ENCODE data around the gene POLN. TPM values are rescaled to one million over a fixed set of nuclear protein-coding genes. Genes with fewer than 3 reads are reported as not detected.

Gene POLN
- total and polyA plus RNA-seq, 2 donors from 2014 or later: 1.3 to 3.8 TPM

- TF ChIP-seq, protein P1, sequence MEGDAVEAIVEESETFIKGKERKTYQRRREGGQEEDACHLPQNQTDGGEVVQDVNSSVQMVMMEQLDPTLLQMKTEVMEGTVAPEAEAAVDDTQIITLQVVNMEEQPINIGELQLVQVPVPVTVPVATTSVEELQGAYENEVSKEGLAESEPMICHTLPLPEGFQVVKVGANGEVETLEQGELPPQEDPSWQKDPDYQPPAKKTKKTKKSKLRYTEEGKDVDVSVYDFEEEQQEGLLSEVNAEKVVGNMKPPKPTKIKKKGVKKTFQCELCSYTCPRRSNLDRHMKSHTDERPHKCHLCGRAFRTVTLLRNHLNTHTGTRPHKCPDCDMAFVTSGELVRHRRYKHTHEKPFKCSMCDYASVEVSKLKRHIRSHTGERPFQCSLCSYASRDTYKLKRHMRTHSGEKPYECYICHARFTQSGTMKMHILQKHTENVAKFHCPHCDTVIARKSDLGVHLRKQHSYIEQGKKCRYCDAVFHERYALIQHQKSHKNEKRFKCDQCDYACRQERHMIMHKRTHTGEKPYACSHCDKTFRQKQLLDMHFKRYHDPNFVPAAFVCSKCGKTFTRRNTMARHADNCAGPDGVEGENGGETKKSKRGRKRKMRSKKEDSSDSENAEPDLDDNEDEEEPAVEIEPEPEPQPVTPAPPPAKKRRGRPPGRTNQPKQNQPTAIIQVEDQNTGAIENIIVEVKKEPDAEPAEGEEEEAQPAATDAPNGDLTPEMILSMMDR (IDR thresholded peaks at IDR 0.05; ENCODE audit: borderline replicate concordance, extremely low read depth, insufficient read depth): no peak
- H3K4me1 ChIP-seq (ENCODE audit: control insufficient read depth in 2 of 3, insufficient read depth in 2 of 3, low read depth in 1 of 3, low read length in 3 of 3): peaks cover 0 to 24% (median 8%) of the 10 kb centered on the region in 3 donors
- FAIRE-seq (no peak), DNase-seq (peak in 2 of 5 donors; percentile 34 to 50)
- peaks cover 0 to 16% (median 15%) of the 10 kb centered on the region in 3 donors for H3K36me3 ChIP-seq (ENCODE audit: control insufficient read depth in 2 of 3, insufficient read depth in 3 of 3, low read length in 3 of 3)
- no peak overlapping the region for H3K4me3 ChIP-seq (ENCODE audit: low read length in 3 of 3)
- H3K27me3 ChIP-seq (ENCODE audit: control insufficient read depth, insufficient read depth, low read length): no peaks in the 10 kb centered on the region
- no peak overlapping the region for H3K27ac ChIP-seq (ENCODE audit: low read depth in 2 of 2, low read length in 2 of 2)
- intact Hi-C loops (cut with DNase I): no loop called here
- no peak overlapping the region for H3K9ac ChIP-seq (ENCODE audit: low read length in 3 of 3)
- H3K9me3 ChIP-seq (ENCODE audit: control insufficient read depth in 2 of 3, insufficient read depth in 1 of 3, low read length in 3 of 3): no peaks in the 10 kb centered on the region
Observed at GRCh38 chr4:2251795-2252529, 10.0 kb upstream of the POLN start.

GRCh38 chr4:2251073-2251794, 9.3 kb upstream of the POLN start:
- Histone ChIP-seq H3K9ac (ENCODE audit: low read length in 3 of 3) (no peak overlapping the region), H3K27ac (ENCODE audit: low read depth in 2 of 2, low read length in 2 of 2) (no peak overlapping the region), H3K4me3 (ENCODE audit: low read length in 3 of 3) (no peak overlapping the region), H3K9me3 (ENCODE audit: control insufficient read depth in 2 of 3, insufficient read depth in 1 of 3, low read length in 3 of 3) (no peaks in the 10 kb centered on the region), H3K4me1 (ENCODE audit: control insufficient read depth in 2 of 3, insufficient read depth in 2 of 3, low read depth in 1 of 3, low read length in 3 of 3) (peaks cover 0 to 18% (median 3%) of the 10 kb centered on the region in 3 donors), H3K36me3 (ENCODE audit: control insufficient read depth in 2 of 3, insufficient read depth in 3 of 3, low read length in 3 of 3) (peaks cover 0 to 16% (median 15%) of the 10 kb centered on the region in 3 donors), H3K27me3 (ENCODE audit: control insufficient read depth, insufficient read depth, low read length) (no peaks in the 10 kb centered on the region)
- TF ChIP-seq, protein P1 (IDR thresholded peaks at IDR 0.05; ENCODE audit: borderline replicate concordance, extremely low read depth, insufficient read depth): no peak
- DNase-seq (peak in 3 of 5 donors; percentile 3 to 66 (median 30)), FAIRE-seq (no peak)
- intact Hi-C loops (cut with DNase I): no loop called here

DNA sequence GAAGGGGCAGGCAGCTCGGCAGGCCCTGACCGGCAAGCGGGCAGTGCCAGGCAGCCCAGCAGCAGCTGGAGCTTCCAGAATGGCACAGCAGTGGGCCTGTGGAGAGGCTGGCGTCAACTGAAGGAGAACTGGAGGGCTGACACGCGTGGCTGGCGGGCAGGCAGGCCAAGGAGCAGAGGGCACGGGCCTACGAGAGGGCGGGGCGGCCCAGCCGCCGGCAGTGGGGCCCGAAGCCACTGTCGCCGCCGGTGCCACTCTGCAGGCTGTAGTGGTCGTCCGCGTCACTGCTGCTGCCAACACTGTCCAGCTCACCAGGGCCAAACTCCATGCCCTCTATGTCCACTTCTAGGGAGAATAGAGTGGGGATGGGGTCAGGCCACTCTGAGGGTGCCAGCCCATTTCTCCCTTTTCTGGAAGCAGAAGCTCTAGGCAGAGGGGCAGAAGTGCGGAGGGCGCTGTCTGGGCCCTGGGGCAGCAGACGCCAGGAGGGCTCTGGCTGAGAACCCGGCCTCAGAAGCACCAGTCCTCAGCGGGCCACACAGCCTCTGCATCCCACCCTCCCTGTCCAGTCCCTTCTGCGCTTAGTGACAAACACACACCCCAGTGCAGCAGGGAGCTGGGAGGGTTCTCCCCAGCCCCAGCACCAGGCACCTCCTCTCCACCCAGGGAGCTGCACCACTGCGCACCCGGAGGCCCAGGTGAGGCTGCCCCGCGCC, 8.6 kb upstream of the POLN start:
- Histone ChIP-seq H3K36me3 (ENCODE audit: control insufficient read depth in 2 of 3, insufficient read depth in 3 of 3, low read length in 3 of 3) (peaks cover 0 to 16% (median 15%) of the 10 kb centered on the region in 3 donors), H3K9ac (ENCODE audit: low read length in 3 of 3) (no peak overlapping the region), H3K9me3 (ENCODE audit: control insufficient read depth in 2 of 3, insufficient read depth in 1 of 3, low read length in 3 of 3) (no peaks in the 10 kb centered on the region), H3K27me3 (ENCODE audit: control insufficient read depth, insufficient read depth, low read length) (no peaks in the 10 kb centered on the region), H3K4me1 (ENCODE audit: control insufficient read depth in 2 of 3, insufficient read depth in 2 of 3, low read depth in 1 of 3, low read length in 3 of 3) (peaks cover 0 to 11% (median 0%) of the 10 kb centered on the region in 3 donors), H3K4me3 (ENCODE audit: low read length in 3 of 3) (no peak overlapping the region), H3K27ac (ENCODE audit: low read depth in 2 of 2, low read length in 2 of 2) (no peak overlapping the region)
- TF ChIP-seq, protein P1 (IDR thresholded peaks at IDR 0.05; ENCODE audit: borderline replicate concordance, extremely low read depth, insufficient read depth): no peak
- DNase-seq: peak in 2 of 5 donors; percentile 6 to 66
- intact Hi-C loops (cut with DNase I): no loop called here
- FAIRE-seq: no peak
